ENCODE measurements around the gene BMPER. TPM values are rescaled to one million over a fixed set of nuclear protein-coding genes. Genes with fewer than 3 reads are reported as not detected.

The BMPER gene
- total RNA-seq, 4 donors from 2014 or later, result 0.25 to 2.3 (median 0.96) TPM

DNA sequence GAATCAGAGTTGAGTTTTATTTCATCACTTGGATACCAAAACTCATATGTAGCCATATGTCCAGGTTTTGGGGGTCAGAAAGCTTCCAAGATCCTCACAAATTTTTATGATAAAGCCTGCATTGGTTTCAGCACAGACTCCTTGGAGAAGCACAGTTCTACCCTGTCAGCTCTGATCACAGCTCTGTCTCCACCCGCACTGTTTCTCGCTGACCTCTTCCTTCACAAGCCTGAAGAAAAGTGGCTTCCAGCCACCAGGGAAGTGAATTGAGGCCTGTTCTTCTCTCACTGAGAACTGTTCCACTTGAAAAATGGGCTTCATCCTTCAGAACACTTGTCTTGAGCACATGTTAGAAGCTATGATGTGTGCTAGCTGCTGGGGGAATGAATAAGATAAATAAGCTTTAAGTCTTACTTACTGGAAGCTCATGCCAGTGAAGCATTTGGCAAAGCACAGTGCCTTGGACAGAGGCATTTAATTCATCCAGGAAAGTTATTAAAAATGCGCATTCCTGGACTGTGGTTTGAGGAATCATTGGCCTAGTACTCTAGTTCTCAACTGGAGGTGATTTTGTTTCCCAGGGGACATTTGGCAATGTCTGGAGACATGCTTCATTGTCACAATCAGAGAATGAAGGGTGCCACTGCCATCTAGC, 133.6 kb downstream of the BMPER start:
- intact Hi-C loops (cut with DNase I), result no loop called here
- Histone ChIP-seq H3K9me3 (no peaks in the 10 kb centered on the region), H3K27me3 (no peaks in the 10 kb centered on the region), H3K27ac (no peak overlapping the region), H3K4me3 (replicated peaks in 1 of 3) (no peak overlapping the region), H3K4me1 (no peaks in the 10 kb centered on the region), H3K36me3 (no peaks in the 10 kb centered on the region)
- 89 to 90% methylated on average over 3 of the region's 3 CpGs for whole genome bisulfite sequencing, 2 donors
- DNase-seq, result no peak
- no peak for TF ChIP-seq POLR2A (IDR thresholded peaks at IDR 0.05)
- TF ChIP-seq, protein P1, sequence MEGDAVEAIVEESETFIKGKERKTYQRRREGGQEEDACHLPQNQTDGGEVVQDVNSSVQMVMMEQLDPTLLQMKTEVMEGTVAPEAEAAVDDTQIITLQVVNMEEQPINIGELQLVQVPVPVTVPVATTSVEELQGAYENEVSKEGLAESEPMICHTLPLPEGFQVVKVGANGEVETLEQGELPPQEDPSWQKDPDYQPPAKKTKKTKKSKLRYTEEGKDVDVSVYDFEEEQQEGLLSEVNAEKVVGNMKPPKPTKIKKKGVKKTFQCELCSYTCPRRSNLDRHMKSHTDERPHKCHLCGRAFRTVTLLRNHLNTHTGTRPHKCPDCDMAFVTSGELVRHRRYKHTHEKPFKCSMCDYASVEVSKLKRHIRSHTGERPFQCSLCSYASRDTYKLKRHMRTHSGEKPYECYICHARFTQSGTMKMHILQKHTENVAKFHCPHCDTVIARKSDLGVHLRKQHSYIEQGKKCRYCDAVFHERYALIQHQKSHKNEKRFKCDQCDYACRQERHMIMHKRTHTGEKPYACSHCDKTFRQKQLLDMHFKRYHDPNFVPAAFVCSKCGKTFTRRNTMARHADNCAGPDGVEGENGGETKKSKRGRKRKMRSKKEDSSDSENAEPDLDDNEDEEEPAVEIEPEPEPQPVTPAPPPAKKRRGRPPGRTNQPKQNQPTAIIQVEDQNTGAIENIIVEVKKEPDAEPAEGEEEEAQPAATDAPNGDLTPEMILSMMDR (IDR thresholded peaks at IDR 0.05), result no peak

DNA sequence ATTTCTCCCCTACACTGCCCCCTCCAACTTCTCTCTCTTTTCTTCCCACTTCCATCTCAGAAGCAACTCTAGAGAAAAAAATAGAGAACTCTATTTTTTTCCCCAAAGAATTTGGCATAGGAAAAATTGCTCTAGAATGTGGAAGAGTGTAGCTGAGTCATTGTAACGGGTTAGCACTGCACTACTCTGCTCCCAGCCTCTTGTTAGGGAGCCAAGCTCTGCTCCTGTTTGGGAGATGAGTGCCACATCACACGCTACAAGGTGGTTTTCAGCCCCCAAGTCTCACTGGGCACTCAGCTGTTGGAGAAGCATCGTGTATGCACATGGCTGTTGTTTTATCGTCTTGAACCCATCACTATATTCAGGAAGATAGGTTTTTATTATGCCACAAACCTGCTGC, 136.4 kb downstream of the BMPER start:
- 78 to 93% methylated on average over 4 of the region's 4 CpGs for WGBS, 2 donors
- intact Hi-C loops (cut with DNase I), result no loop called here
- TF ChIP-seq POLR2A (IDR thresholded peaks at IDR 0.05), result no peak
- TF ChIP-seq, protein P1 (IDR thresholded peaks at IDR 0.05), result no peak
- H3K9me3 ChIP-seq, result no peaks in the 10 kb centered on the region
- no peaks in the 10 kb centered on the region for H3K4me1 ChIP-seq
- H3K27me3 ChIP-seq, result no peaks in the 10 kb centered on the region
- DNase-seq, result no peak
- no peak overlapping the region for H3K4me3 ChIP-seq (replicated peaks in 1 of 3)
- no peaks in the 10 kb centered on the region for H3K36me3 ChIP-seq
- H3K27ac ChIP-seq, result no peak overlapping the region

- no peak for DNase-seq
- no peaks in the 10 kb centered on the region for H3K4me1 ChIP-seq
- no peak for TF ChIP-seq POLR2A (IDR thresholded peaks at IDR 0.05)
- TF ChIP-seq, protein P1 (IDR thresholded peaks at IDR 0.05), result no peak
- H3K27me3 ChIP-seq, result no peaks in the 10 kb centered on the region
- no peaks in the 10 kb centered on the region for H3K9me3 ChIP-seq
- no peak overlapping the region for H3K27ac ChIP-seq
- WGBS, 2 donors, result 90 to 94% methylated on average over 2 of the region's 2 CpGs
- no peaks in the 10 kb centered on the region for H3K36me3 ChIP-seq
- intact Hi-C loops (cut with DNase I), result no loop called here
- H3K4me3 ChIP-seq (replicated peaks in 1 of 3), result no peak overlapping the region
Measured at GRCh38 chr7:34042406-34042805, 137.1 kb downstream of the BMPER start.

- H3K4me1 ChIP-seq, result no peaks in the 10 kb centered on the region
- H3K9me3 ChIP-seq, result no peaks in the 10 kb centered on the region
- no peaks in the 10 kb centered on the region for H3K36me3 ChIP-seq
- 66 to 71% methylated on average over 4 of the region's 4 CpGs for WGBS, 2 donors
- H3K27me3 ChIP-seq, result no peaks in the 10 kb centered on the region
- DNase-seq, result no peak
- no peak overlapping the region for H3K27ac ChIP-seq
- TF ChIP-seq, protein P1 (IDR thresholded peaks at IDR 0.05), result no peak
- TF ChIP-seq POLR2A (IDR thresholded peaks at IDR 0.05), result no peak
- intact Hi-C loops (cut with DNase I), result no loop called here
- H3K4me3 ChIP-seq (replicated peaks in 1 of 3), result no peak overlapping the region
Measured at GRCh38 chr7:34043461-34044305, 138.3 kb downstream of the BMPER start.

GRCh38 chr7:34044306-34044643, 138.9 kb downstream of the BMPER start:
- DNase-seq, result no peak
- 59 to 63% methylated on average over 2 of the region's 2 CpGs for WGBS, 2 donors
- intact Hi-C loops (cut with DNase I), result no loop called here
- H3K27me3 ChIP-seq, result no peaks in the 10 kb centered on the region
- no peaks in the 10 kb centered on the region for H3K9me3 ChIP-seq
- TF ChIP-seq, protein P1 (IDR thresholded peaks at IDR 0.05), result no peak
- TF ChIP-seq POLR2A (IDR thresholded peaks at IDR 0.05), result no peak
- no peaks in the 10 kb centered on the region for H3K4me1 ChIP-seq
- H3K36me3 ChIP-seq, result no peaks in the 10 kb centered on the region
- H3K4me3 ChIP-seq (replicated peaks in 1 of 3), result no peak overlapping the region
- H3K27ac ChIP-seq, result no peak overlapping the region

Measured in thyroid gland (tissue), 4 donors.